ENCODE data around the gene LPAR3. TPM values are rescaled to one million over a fixed set of nuclear protein-coding genes. Genes with fewer than 3 reads are reported as not detected.

LPAR3 gene
- polyA plus RNA-seq, 3 donors, result 1.1 to 1.4 (median 1.2) TPM

DNA sequence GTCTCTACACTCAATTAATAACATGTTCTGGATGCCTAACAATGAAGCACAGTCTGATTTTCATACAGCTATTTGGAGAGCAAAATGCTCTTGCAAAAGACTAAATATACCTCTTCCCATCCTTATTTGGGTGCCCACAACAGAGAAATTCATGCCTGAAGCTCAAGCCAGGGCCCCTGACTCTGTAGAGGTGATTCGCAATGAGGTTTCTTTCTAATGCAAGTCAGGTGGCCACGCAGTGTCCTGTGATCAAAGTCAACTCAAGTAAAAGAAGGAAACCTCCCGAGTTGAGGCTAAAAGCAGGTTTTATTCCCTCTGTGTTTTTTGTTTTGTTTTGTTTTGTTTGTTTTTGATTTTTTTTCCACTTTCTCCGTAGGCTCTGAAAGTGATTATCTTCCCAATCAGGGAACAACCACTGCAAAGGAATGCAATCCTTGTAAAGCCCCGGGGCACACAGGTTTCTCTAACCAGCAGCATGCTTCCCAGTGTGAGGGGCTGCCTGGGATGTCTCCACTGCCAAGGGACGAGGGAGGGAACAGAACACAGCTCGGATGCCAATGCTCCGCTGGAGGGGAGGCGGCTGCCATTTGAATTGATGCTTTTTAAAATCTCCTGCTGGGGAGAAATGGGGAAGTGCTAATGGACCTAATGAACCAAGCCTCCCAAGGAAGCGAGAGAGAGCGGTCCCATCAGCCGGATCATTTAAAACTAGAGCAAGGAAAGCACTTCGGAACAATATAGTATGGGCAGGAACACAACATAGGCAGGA, 128.9 kb downstream of the LPAR3 start:
- DNase-seq (ENCODE audit: extremely low read depth in 1 of 11, low read depth in 9 of 11, low spot score in 4 of 11), result no peak

DNA sequence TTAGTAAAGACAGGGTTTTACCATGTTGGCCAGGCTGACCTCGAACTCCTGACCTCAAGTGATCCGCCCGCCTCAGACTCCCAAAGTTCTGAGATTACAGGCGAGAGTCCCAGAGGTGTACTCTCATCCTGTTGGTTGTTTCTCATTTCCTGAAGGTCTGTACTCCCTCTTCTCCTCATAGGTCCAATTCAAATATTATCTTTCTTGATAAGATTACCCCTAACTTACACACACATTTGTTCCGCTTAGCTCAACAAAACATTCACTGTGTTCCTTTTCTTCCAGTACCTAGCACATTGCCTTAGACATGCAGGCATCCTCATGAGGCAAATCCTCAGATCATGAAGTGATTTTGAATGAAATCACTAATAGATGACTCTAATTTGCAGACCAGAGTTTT, 130.3 kb downstream of the LPAR3 start:
- DNase-seq (ENCODE audit: extremely low read depth in 1 of 11, low read depth in 9 of 11, low spot score in 4 of 11), result no peak

Other genes starting within 250 kb of the LPAR3 start
- gene SSX2IP, start 202.7 kb downstream of the LPAR3 start, polyA plus RNA-seq (ENCODE audit: insufficient read length in 3 of 3), result 10 to 100 TPM; 35.1 to 46.9 (median 39.3) TPM
- gene MCOLN2, start 103.9 kb upstream of the LPAR3 start, polyA plus RNA-seq (ENCODE audit: insufficient read length in 3 of 3), result 1 to 10 TPM in 1 of 3 donors, under 1 TPM in 2; 0.93 to 1.6 (median 0.93) TPM
- 10 to 100 TPM in 2 of 3 donors, 1 to 10 TPM in 1; 8.7 to 27.1 (median 11.3) TPM for gene MCOLN3, start 155.3 kb upstream of the LPAR3 start, polyA plus RNA-seq (ENCODE audit: insufficient read length in 3 of 3)